Measurements from ENCODE around the gene TMEM121. TPM values are rescaled to one million over a fixed set of nuclear protein-coding genes. Genes with fewer than 3 reads are reported as not detected.

Gene TMEM121
- total and polyA plus RNA-seq, 2 donors (not counting 1 experiment from before 2014, with no cell fraction given) = 0.99 to 3.7 TPM

- Histone ChIP-seq H3K27me3 (replicated peaks in 1 of 4; ENCODE audit: control extremely low read depth in 1 of 4, control insufficient read depth in 3 of 4, insufficient read depth in 4 of 4, low read length in 3 of 4) (peaks cover 0 to 38% (median 7%) of the 10 kb centered on the region in 4 experiments), H3K9me3 (ENCODE audit: control extremely low read depth in 1 of 3, control insufficient read depth in 2 of 3, insufficient read depth in 1 of 3, low read length in 2 of 3) (peaks cover 0 to 21% (median 0%) of the 10 kb centered on the region in 3 donors), H3K4me2 (replicated peaks; ENCODE audit: low read depth, low read length, poor library complexity, severe bottlenecking) (peak overlapping the region; percentile 77), H3K36me3 (replicated peaks in 1 of 2; ENCODE audit: control extremely low read depth in 1 of 2, control insufficient read depth in 1 of 2, extremely low read depth in 1 of 2, insufficient read depth in 2 of 2, low read length in 1 of 2) (no peaks in the 10 kb centered on the region), H3K4me3 (ENCODE audit: control extremely low read depth in 1 of 5, extremely low read depth in 1 of 5, insufficient read depth in 1 of 5, low read depth in 2 of 5, low read length in 4 of 5) (no peak overlapping the region), H3K27ac (ENCODE audit: low read length in 2 of 2) (peak overlapping the region in 1 of 2 donors; percentile 64), H2AFZ (ENCODE audit: insufficient read depth, low read depth, low read length, poor library complexity, severe bottlenecking) (no peak overlapping the region), H4K20me1 (ENCODE audit: control insufficient read depth, insufficient read depth, low read length, poor library complexity, severe bottlenecking) (peaks cover 14% of the 10 kb centered on the region), H3K4me1 (ENCODE audit: control insufficient read depth in 2 of 2, insufficient read depth in 2 of 2, low read length in 2 of 2) (peaks cover 60 to 64% of the 10 kb centered on the region in 2 donors), H3K79me2 (ENCODE audit: control insufficient read depth, insufficient read depth, low read length) (no peaks in the 10 kb centered on the region), H3K9ac (ENCODE audit: low read length) (no peak overlapping the region)
- peak overlapping the region; percentile 90 for H3K27ac Mint-ChIP-seq
- no peaks in the 10 kb centered on the region for H3K9me3 Mint-ChIP-seq (ENCODE audit: insufficient read depth)
- ChIA-PET CTCF (interaction anchor here (1.6 to 4.2 kb wide), 3 partner anchors 41 to 159 kb away, joined by 5 to 52 read pairs (median 26); partner anchors contain the start of gene TEDC1), POLR2A (interaction anchor here (1.8 kb wide), 1 partner anchor 41 kb away, joined by 6 read pairs; no protein-coding TSS in a partner anchor)
- H3K4me3 Mint-ChIP-seq = peak overlapping the region; percentile 79
- ATAC-seq (ENCODE audit: low read depth) = no peak
- intact Hi-C loops (cut with micrococcal nuclease) = loop anchor here (10.0 kb wide), 1 partner anchor 884 kb away; no protein-coding TSS in a partner anchor
- TF ChIP-seq, protein P1, sequence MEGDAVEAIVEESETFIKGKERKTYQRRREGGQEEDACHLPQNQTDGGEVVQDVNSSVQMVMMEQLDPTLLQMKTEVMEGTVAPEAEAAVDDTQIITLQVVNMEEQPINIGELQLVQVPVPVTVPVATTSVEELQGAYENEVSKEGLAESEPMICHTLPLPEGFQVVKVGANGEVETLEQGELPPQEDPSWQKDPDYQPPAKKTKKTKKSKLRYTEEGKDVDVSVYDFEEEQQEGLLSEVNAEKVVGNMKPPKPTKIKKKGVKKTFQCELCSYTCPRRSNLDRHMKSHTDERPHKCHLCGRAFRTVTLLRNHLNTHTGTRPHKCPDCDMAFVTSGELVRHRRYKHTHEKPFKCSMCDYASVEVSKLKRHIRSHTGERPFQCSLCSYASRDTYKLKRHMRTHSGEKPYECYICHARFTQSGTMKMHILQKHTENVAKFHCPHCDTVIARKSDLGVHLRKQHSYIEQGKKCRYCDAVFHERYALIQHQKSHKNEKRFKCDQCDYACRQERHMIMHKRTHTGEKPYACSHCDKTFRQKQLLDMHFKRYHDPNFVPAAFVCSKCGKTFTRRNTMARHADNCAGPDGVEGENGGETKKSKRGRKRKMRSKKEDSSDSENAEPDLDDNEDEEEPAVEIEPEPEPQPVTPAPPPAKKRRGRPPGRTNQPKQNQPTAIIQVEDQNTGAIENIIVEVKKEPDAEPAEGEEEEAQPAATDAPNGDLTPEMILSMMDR (IDR thresholded peaks at IDR 0.05) = no peak
- TF ChIP-seq EZH2 (IDR thresholded peaks at IDR 0.05; ENCODE audit: borderline replicate concordance, insufficient read depth, low read depth, low read length, poor library complexity, severe bottlenecking) = no peak
- WGBS (ENCODE audit: insufficient coverage) = 76% methylated on average over 24 of the region's 30 CpGs
- H3K4me1 Mint-ChIP-seq = peaks cover 57% of the 10 kb centered on the region
- peak; percentile 59 for DNase-seq
- no peaks in the 10 kb centered on the region for H3K27me3 Mint-ChIP-seq
Measured at GRCh38 chr14:105531088-105531893, 4.9 kb downstream of the TMEM121 start.
